Mucosa of gallbladder (tissue), 1 donor: Measurements from ENCODE around the gene GRID1. TPM values are rescaled to one million over a fixed set of nuclear protein-coding genes. Genes with fewer than 3 reads are reported as not detected.
"Not testable (repeated sequence)": the region's sequence is repeated elsewhere in the genome, so short reads cannot be mapped to it uniquely, and the experiment has no call there.

Experiments used
- DNase-seq: peaks from one replicate; pipeline ENCODE4 v3.0.0-alpha.2; 2020; ENCODE audit warnings: low spot score
- total RNA-seq: library from RNA; stranded (reverse); gene quantifications from one replicate; pipeline ENCODE4 v1.2.1, GENCODE V29; 2021
- donor health status: DM: no; HTN: no; CAD: no.

Gene GRID1
- total RNA-seq, 1 donor from 2014 or later: 6.3 TPM

- DNase-seq: no peak
Measured at GRCh38 chr10:86038371-86038770, 328.2 kb downstream of the GRID1 start.

- no peak for DNase-seq
Measured at GRCh38 chr10:86037096-86037495, 329.5 kb downstream of the GRID1 start.

GRCh38 chr10:86036544-86036831 lies 330.1 kb downstream of the GRID1 start:
- DNase-seq: no peak

GRCh38 chr10:86035791-86036543 lies 330.6 kb downstream of the GRID1 start:
- no peak for DNase-seq

GRCh38 chr10:86034710-86035109 lies 331.9 kb downstream of the GRID1 start:
- no peak for DNase-seq

GRCh38 chr10:86033581-86033980 lies 333.0 kb downstream of the GRID1 start:
- no peak for DNase-seq

- not testable (repeated sequence) for DNase-seq
Measured at GRCh38 chr10:86032087-86032486, 334.5 kb downstream of the GRID1 start.

GRCh38 chr10:86030312-86030711 lies 336.3 kb downstream of the GRID1 start:
- no peak for DNase-seq

- no peak for DNase-seq
Measured at GRCh38 chr10:86027346-86027745, 339.2 kb downstream of the GRID1 start.

GRCh38 chr10:86025509-86025908 lies 341.1 kb downstream of the GRID1 start:
- no peak for DNase-seq

GRCh38 chr10:86024281-86025041 lies 342.1 kb downstream of the GRID1 start:
- no peak for DNase-seq

- DNase-seq: no peak
Measured at GRCh38 chr10:86023931-86024280, 342.7 kb downstream of the GRID1 start.

GRCh38 chr10:86023336-86023735 lies 343.3 kb downstream of the GRID1 start:
- no peak for DNase-seq

- DNase-seq: no peak
Measured at GRCh38 chr10:86022906-86023305, 343.7 kb downstream of the GRID1 start.

GRCh38 chr10:86020134-86020533 lies 346.5 kb downstream of the GRID1 start:
- no peak for DNase-seq

- DNase-seq: no peak
Measured at GRCh38 chr10:86019141-86019540, 347.5 kb downstream of the GRID1 start.

GRCh38 chr10:86018735-86019058 lies 347.9 kb downstream of the GRID1 start:
- DNase-seq: no peak

- DNase-seq: no peak
Measured at GRCh38 chr10:86017841-86018734, 348.5 kb downstream of the GRID1 start.

GRCh38 chr10:86013568-86013967 lies 353.0 kb downstream of the GRID1 start:
- DNase-seq: no peak

GRCh38 chr10:86007171-86007570 lies 359.4 kb downstream of the GRID1 start:
- no peak for DNase-seq

- DNase-seq: no peak
Measured at GRCh38 chr10:86004337-86004736, 362.3 kb downstream of the GRID1 start.

GRCh38 chr10:86003201-86003621 lies 363.4 kb downstream of the GRID1 start:
- no peak for DNase-seq

GRCh38 chr10:86001521-86001920 lies 365.1 kb downstream of the GRID1 start:
- no peak for DNase-seq
